H1 (cell line): ENCODE results near the gene RSPO1. TPM values are rescaled to one million over a fixed set of nuclear protein-coding genes. Genes with fewer than 3 reads are reported as not detected.

Experiments used
- CTCF ChIA-PET: fragments of 300-600 bp; sonication (Branson Sonifier 250); formaldehyde crosslinking; loops from one replicate; lab custom pipeline; 2021; ENCODE audit not compliant: partially characterized antibody; lab: Charles Lee
- POLR2A ChIA-PET: fragments of 300-600 bp; sonication (Branson Sonifier 250); formaldehyde crosslinking; loops from one replicate; lab custom pipeline; 2021; ENCODE audit warnings: inconsistent platforms; ENCODE audit not compliant: partially characterized antibody; lab: Charles Lee
- DNase-seq, 2 experiments: peaks; one replicate each; pipeline versions ENCODE4 v3.0.0 to v3.0.0-alpha.2; 2010 to 2022; ENCODE audit warnings: low spot score in 2 of 2, low read depth in 1 of 2, mixed read lengths in 1 of 2
- FAIRE-seq: peaks from 2 replicates; lab custom pipeline; 2011; peaks lifted over from hg19 to GRCh38; lab: Jason Lieb, UNC
- H2AFZ ChIP-seq: 2 replicates; pipeline ENCODE4 v1.8.1; 2012; ENCODE audit warnings: low read length, inconsistent platforms
- H2AK5ac ChIP-seq: 2 replicates; pipeline ENCODE4 v1.6.1; 2013; ENCODE audit warnings: low read depth, low read length
- H2BK120ac ChIP-seq: replicated peaks from 2 replicates; pipeline ENCODE3; 2013; ENCODE audit warnings: low read depth, low read length, inconsistent platforms
- H2BK12ac ChIP-seq: 2 replicates; pipeline ENCODE4 v1.6.1; 2013; ENCODE audit warnings: low read depth, low read length
- H2BK15ac ChIP-seq: 2 replicates; pipeline ENCODE4 v1.6.1; 2013; ENCODE audit warnings: low read length
- H2BK20ac ChIP-seq: 2 replicates; pipeline ENCODE4 v1.6.1; 2013; ENCODE audit warnings: low read length
- H2BK5ac ChIP-seq: 2 replicates; pipeline ENCODE4 v1.6.1; 2013; ENCODE audit warnings: low read depth, low read length
- H3K14ac ChIP-seq: 2 replicates; pipeline ENCODE4 v1.6.1; 2013; ENCODE audit warnings: inconsistent platforms; ENCODE audit not compliant: insufficient read length
- H3K18ac ChIP-seq: 2 replicates; pipeline ENCODE4 v1.6.1; 2013; ENCODE audit warnings: low read length; ENCODE audit errors: extremely low read depth
- H3K23ac ChIP-seq: 2 replicates; pipeline ENCODE4 v1.6.1; 2013; ENCODE audit warnings: inconsistent platforms; ENCODE audit not compliant: insufficient read length
- H3K23me2 ChIP-seq: 2 replicates; pipeline ENCODE4 v1.6.1; 2013; ENCODE audit warnings: low read depth, low read length
- H3K27ac ChIP-seq: 2 replicates; pipeline ENCODE4 v1.6.1; 2011; ENCODE audit warnings: low read depth, low read length, inconsistent platforms
- H3K27me3 ChIP-seq, 4 experiments: replicated peaks in 1 of 4; 1 replicate in 1 of 4; 2 replicates in 3 of 4; pipeline versions ENCODE4 v1.6.1 to v1.8.1; 2011 to 2013; ENCODE audit warnings: low read length in 3 of 4, mild to moderate bottlenecking in 3 of 4, inconsistent platforms in 2 of 4, mixed read lengths in 2 of 4, moderate library complexity in 1 of 4; ENCODE audit not compliant: control insufficient read depth in 3 of 4, insufficient read depth in 3 of 4; ENCODE audit errors: extremely low read depth in 1 of 4
- H3K36me3 ChIP-seq, 4 experiments: 2 replicates each; pipeline versions ENCODE4 v1.6.1 to v1.8.1; 2011 to 2013; ENCODE audit warnings: mild to moderate bottlenecking in 4 of 4, low read length in 3 of 4, moderate library complexity in 2 of 4, control low read depth in 1 of 4, inconsistent platforms in 1 of 4; ENCODE audit not compliant: insufficient read depth in 4 of 4, control insufficient read depth in 2 of 4
- H3K4ac ChIP-seq: replicated peaks from 2 replicates; pipeline ENCODE3; 2013; ENCODE audit warnings: low read length, low read depth, mixed read lengths, inconsistent platforms; ENCODE audit not compliant: insufficient read length
- H3K4me1 ChIP-seq, 4 experiments: replicated peaks in 1 of 4; 1 replicate in 1 of 4; 2 replicates in 3 of 4; pipeline versions ENCODE4 v1.6.1 to v1.8.1; 2011 to 2013; ENCODE audit warnings: low read length in 3 of 4, inconsistent platforms in 2 of 4, mixed read lengths in 1 of 4; ENCODE audit not compliant: insufficient read depth in 4 of 4, control insufficient read depth in 3 of 4
- H3K4me2 ChIP-seq, 2 experiments: 2 replicates each; pipeline versions ENCODE4 v1.6.1 to v1.8.1; 2011 to 2013; ENCODE audit warnings: low read depth in 2 of 2, low read length in 2 of 2, control low read depth in 1 of 2, inconsistent platforms in 1 of 2, mild to moderate bottlenecking in 1 of 2; ENCODE audit not compliant: insufficient read depth in 1 of 2
- H3K4me3 ChIP-seq, 4 experiments: fragments of 200-600, 300-600 bp in 1 of 4; sonication (generic), shearing (Covaris generic), sonication (Bioruptor Twin) in 1 of 4; 2 replicates each; pipeline versions ENCODE4 v1.5.1 to v1.8.1; 2011 to 2016; ENCODE audit warnings: low read length in 4 of 4, low read depth in 3 of 4, control low read depth in 2 of 4, inconsistent platforms in 2 of 4, mild to moderate bottlenecking in 2 of 4, mixed read lengths in 1 of 4, moderate library complexity in 1 of 4; ENCODE audit not compliant: insufficient read depth in 2 of 4; ENCODE audit errors: extremely low read depth in 1 of 4
- H3K56ac ChIP-seq: replicated peaks from 2 replicates; pipeline ENCODE3; 2013; ENCODE audit warnings: low read depth, mild to moderate bottlenecking, mixed read lengths, low read length, inconsistent platforms; ENCODE audit not compliant: insufficient read length
- H3K79me1 ChIP-seq: 2 replicates; pipeline ENCODE4 v1.6.1; 2013; ENCODE audit warnings: low read depth, low read length, control low read depth
- H3K79me2 ChIP-seq, 2 experiments: 2 replicates each; pipeline versions ENCODE4 v1.6.1 to v1.8.1; 2012 to 2013; ENCODE audit warnings: low read length in 2 of 2, mild to moderate bottlenecking in 2 of 2, inconsistent platforms in 1 of 2; ENCODE audit not compliant: insufficient read depth in 2 of 2, control insufficient read depth in 1 of 2
- H3K9ac ChIP-seq, 4 experiments: replicated peaks in 1 of 4; 1 replicate in 1 of 4; 2 replicates in 3 of 4; pipeline versions ENCODE4 v1.6.1 to v1.8.1; 2011 to 2013; ENCODE audit warnings: low read depth in 3 of 4, low read length in 3 of 4, control low read depth in 2 of 4, mild to moderate bottlenecking in 2 of 4, moderate library complexity in 2 of 4, inconsistent platforms in 1 of 4; ENCODE audit errors: extremely low read depth in 1 of 4
- H3K9me3 ChIP-seq, 2 experiments: 2 replicates each; pipeline versions ENCODE4 v1.6.1 to v1.8.1; 2012 to 2013; ENCODE audit warnings: mild to moderate bottlenecking in 2 of 2, moderate library complexity in 2 of 2, control low read depth in 1 of 2, inconsistent platforms in 1 of 2, low read depth in 1 of 2, low read length in 1 of 2, mixed read lengths in 1 of 2; ENCODE audit not compliant: insufficient read depth in 2 of 2
- H4K20me1 ChIP-seq, 2 experiments: replicated peaks in 1 of 2; 2 replicates each; pipeline versions ENCODE3 to v1.8.1; 2011 to 2013; ENCODE audit warnings: inconsistent platforms in 2 of 2, low read length in 2 of 2, mild to moderate bottlenecking in 1 of 2; ENCODE audit not compliant: insufficient read depth in 2 of 2, control insufficient read depth in 1 of 2
- H4K5ac ChIP-seq: 2 replicates; pipeline ENCODE4 v1.6.1; 2013; ENCODE audit warnings: low read length, low read depth, mixed read lengths, inconsistent platforms; ENCODE audit not compliant: insufficient read length
- H4K8ac ChIP-seq: 2 replicates; pipeline ENCODE4 v1.8.0; 2013; ENCODE audit warnings: mild to moderate bottlenecking, moderate library complexity, low read length, inconsistent platforms; ENCODE audit not compliant: insufficient read depth; ENCODE audit errors: extremely low read depth
- H4K91ac ChIP-seq: replicated peaks from 2 replicates; pipeline ENCODE3; 2013; ENCODE audit warnings: low read length, mixed read lengths, inconsistent platforms; ENCODE audit not compliant: insufficient read length
- CBX8 ChIP-seq: fragments of 300-800, 300-1000 bp; sonication (generic); IDR thresholded peaks from 2 replicates; pipeline ENCODE4 v1.7.1; 2016; ENCODE audit warnings: low read depth, low read length, borderline replicate concordance
- CEBPB ChIP-seq: IDR thresholded peaks from 2 replicates; pipeline ENCODE4 v1.6.1; 2012; ENCODE audit warnings: low read depth, low read length
- CREB1 ChIP-seq: IDR thresholded peaks from 2 replicates; pipeline ENCODE4 v1.6.1; 2012; ENCODE audit warnings: inconsistent platforms
- E2F6 ChIP-seq: IDR thresholded peaks from 2 replicates; pipeline ENCODE4 v1.6.1; 2012; ENCODE audit warnings: inconsistent platforms
- GABPA ChIP-seq: IDR thresholded peaks from 2 replicates; pipeline ENCODE4 v1.6.1; 2011; ENCODE audit warnings: mild to moderate bottlenecking, low read length, moderate library complexity, borderline replicate concordance; ENCODE audit not compliant: insufficient read depth
- GTF2F1 ChIP-seq: IDR thresholded peaks from 2 replicates; pipeline ENCODE4 v1.6.1; 2012; ENCODE audit warnings: low read depth, low read length, improper control_type of control experiment, borderline replicate concordance
- KDM5A ChIP-seq: fragments of 200-600 bp; IDR thresholded peaks from 2 replicates; pipeline ENCODE4 v1.7.1; 2012; ENCODE audit warnings: mild to moderate bottlenecking, low read length, inconsistent platforms, mixed read lengths
- MAFK ChIP-seq: IDR thresholded peaks from 2 replicates; pipeline ENCODE4 v1.6.1; 2012; ENCODE audit warnings: low read depth, mild to moderate bottlenecking, improper control_type of control experiment, low read length
- MAX ChIP-seq: IDR thresholded peaks from 2 replicates; pipeline ENCODE4 v1.6.1; 2012; ENCODE audit warnings: inconsistent platforms
- POLR2A ChIP-seq, 2 experiments: IDR thresholded peaks; 1 replicate in 1 of 2; 2 replicates in 1 of 2; pipeline ENCODE4 v1.6.1; 2011; ENCODE audit warnings: low read depth in 2 of 2, low read length in 2 of 2, mild to moderate bottlenecking in 2 of 2; ENCODE audit errors: control extremely low read depth in 1 of 2
- RAD21 ChIP-seq, 2 experiments: IDR thresholded peaks in 1 of 2; conservative IDR thresholded peaks in 1 of 2; 2 replicates each; pipeline ENCODE4 v1.6.1; 2011; ENCODE audit warnings: low read depth in 2 of 2, low read length in 2 of 2, improper control_type of control experiment in 1 of 2, inconsistent platforms in 1 of 2, mild to moderate bottlenecking in 1 of 2, moderate library complexity in 1 of 2
- USF2 ChIP-seq: IDR thresholded peaks from 2 replicates; pipeline ENCODE4 v1.6.1; 2011; ENCODE audit warnings: low read length, improper control_type of control experiment
- WGBS, 2 experiments: shearing (Covaris generic) in 1 of 2; methylation state at CpG; one replicate each; pipeline versions ENCODE4 v1.1.6 to v1.1.7; 2013 to 2015; ENCODE audit warnings: low lambda C conversion rate in 2 of 2, mixed read lengths in 2 of 2, inconsistent platforms in 1 of 2, low coverage in 1 of 2, missing lambda C conversion rate in 1 of 2; ENCODE audit not compliant: insufficient replicate concordance in 2 of 2, insufficient coverage in 1 of 2, insufficient read length in 1 of 2; ENCODE audit errors: extremely low coverage in 1 of 2, missing lambda C conversion rate in 1 of 2; 5-methylcytosine and 5-hydroxymethylcytosine counted together
- polyA plus RNA-seq, 7 experiments: library from polyadenylated mRNA; depleted of rRNA in 3 of 7; stranded (reverse) in 5 of 7; unstranded in 2 of 7; fragments of >200 nt in 5 of 7; fragments of 200-250 nt in 2 of 7; gene quantifications; 1 replicate in 5 of 7; 2 replicates in 1 of 7; 4 replicates in 1 of 7; pipeline versions ENCODE4 v1.2.1 to v1.2.3, GENCODE V29; 2011 to 2013; ENCODE audit warnings: missing spikeins in 2 of 7, mixed read lengths in 2 of 7
- total RNA-seq: library from RNA; stranded (reverse); fragmentation: NEBNext Ultra II Directional; extraction: Animal tissue kit (Norgen Biotek cat#: 25700); gene quantifications from 2 replicates; pipeline ENCODE4 v1.2.1, GENCODE V29; 2021

RSPO1 gene
- total and polyA plus RNA-seq, 2 of the 8 experiments (the other 6 are each of a cell fraction or from before 2014, with no cell fraction given), result 0.39 TPM; not detected in 1

- no peak overlapping the region for H3K27ac ChIP-seq
- H3K9me3 ChIP-seq, result no peaks in the 10 kb centered on the region
- H3K79me2 ChIP-seq, result no peaks in the 10 kb centered on the region
- H3K56ac ChIP-seq, result no peak overlapping the region
- no peak overlapping the region for H3K4me2 ChIP-seq
- H2BK15ac ChIP-seq, result no peak overlapping the region
- H4K8ac ChIP-seq, result no peak overlapping the region
- no peak overlapping the region for H3K18ac ChIP-seq
- H3K4me3 ChIP-seq, result no peak overlapping the region
- no peak overlapping the region for H2AFZ ChIP-seq
- no peak overlapping the region for H2BK120ac ChIP-seq
- no peak overlapping the region for H3K23ac ChIP-seq
- H3K36me3 ChIP-seq, result peaks cover 38 to 76% (median 65%) of the 10 kb centered on the region in 4 experiments
- no peaks in the 10 kb centered on the region for H3K4me1 ChIP-seq
- no peak overlapping the region for H2AK5ac ChIP-seq
- H3K4ac ChIP-seq, result no peak overlapping the region
- H2BK5ac ChIP-seq, result no peak overlapping the region
- no peaks in the 10 kb centered on the region for H3K27me3 ChIP-seq
- H4K5ac ChIP-seq, result no peak overlapping the region
- CTCF ChIA-PET, result interaction anchor here (0.6 to 1.2 kb wide), 3 partner anchors 13 to 276 kb away, joined by 3 to 4 read pairs (median 3); no protein-coding TSS in a partner anchor
- no peak overlapping the region for H3K9ac ChIP-seq
- no peak overlapping the region for H3K14ac ChIP-seq
- H4K91ac ChIP-seq, result no peak overlapping the region
- POLR2A ChIA-PET, result interaction anchor here (1.2 to 1.5 kb wide), 2 partner anchors 12 to 14 kb away, joined by 3 to 5 read pairs; no protein-coding TSS in a partner anchor
- DNase-seq (no peak), FAIRE-seq (no peak)
- H3K23me2 ChIP-seq, result no peaks in the 10 kb centered on the region
- H2BK20ac ChIP-seq, result no peak overlapping the region
- peaks cover 2 to 8% of the 10 kb centered on the region in 2 experiments for H4K20me1 ChIP-seq
- no peaks in the 10 kb centered on the region for H3K79me1 ChIP-seq
- WGBS, 2 experiments, result 88% methylated on average over 5 of the region's 5 CpGs; no CpG with 5 or more reads in 1 of the 2 experiments
- no peak overlapping the region for H2BK12ac ChIP-seq
- TF ChIP-seq MAX (no peak), CREB1 (no peak), POLR2A (IDR thresholded peaks at IDR 0.05; ENCODE audit: control extremely low read depth in 1 of 2, low read depth in 2 of 2, low read length in 2 of 2) (no peak), GTF2F1 (no peak), RAD21 (IDR thresholded peaks at IDR 0.05 in 1 of 2, conservative IDR thresholded peaks at IDR 0.05 in 1 of 2; ENCODE audit: low read depth in 2 of 2, low read length in 2 of 2) (no peak), CEBPB (no peak), MAFK (no peak), KDM5A (no peak), GABPA (no peak), CBX8 (no peak), USF2 (no peak), E2F6 (no peak)
Measured at GRCh38 chr1:37575692-37576091, 59.0 kb downstream of the RSPO1 start.
